T-cell (primary cell): ENCODE data around the gene PCID2. TPM values are rescaled to one million over a fixed set of nuclear protein-coding genes. Genes with fewer than 3 reads are reported as not detected.

Experiments
- ATAC-seq, 4 experiments: fragments of 200-7000 bp in 3 of 4; fragments of 150-1000 bp in 1 of 4; cut with Tn5 transposase; replicated peaks in 1 of 4; 1 replicate in 3 of 4; 2 replicates in 1 of 4; pipeline ENCODE4 v1.10.0; 2021; ENCODE audit warnings: moderate library complexity in 3 of 4, mild to moderate bottlenecking in 2 of 4, moderate number of reproducible peaks in 1 of 4
- CTCF ChIA-PET, 2 donors: fragments of 300-600 bp; sonication (Branson Sonifier 250); formaldehyde crosslinking; loops; one replicate each; lab custom pipeline; 2022; ENCODE audit warnings: antibody characterized with exemption in 2 of 2; lab: Charles Lee
- POLR2A ChIA-PET, 2 donors: fragments of 300-600 bp; sonication (Branson Sonifier 250); formaldehyde crosslinking; loops; one replicate each; lab custom pipeline; 2022; ENCODE audit warnings: antibody characterized with exemption in 2 of 2; lab: Charles Lee
- DNase-seq, 35 experiments: peaks; one replicate each; pipeline versions ENCODE4 v3.0.0 to v3.0.0-alpha.2; 2013 to 2023
- H3K27ac ChIP-seq: one replicate; pipeline ENCODE4 v1.5.1; 2013; ENCODE audit warnings: low read length
- H3K27me3 ChIP-seq, 2 experiments: replicated peaks in 1 of 2; 1 replicate in 1 of 2; 2 replicates in 1 of 2; pipeline versions ENCODE4 v1.6.1 to v1.7.0; 2013; ENCODE audit warnings: low read length in 1 of 2, mixed read lengths in 1 of 2; ENCODE audit not compliant: control insufficient read depth in 2 of 2, insufficient read depth in 2 of 2; ENCODE audit errors: extremely low read depth in 1 of 2
- H3K36me3 ChIP-seq, 2 donors: 1 replicate in 1 of 2; 2 replicates in 1 of 2; pipeline versions ENCODE4 v1.6.1 to v1.7.0; 2013; ENCODE audit warnings: low read length in 1 of 2; ENCODE audit not compliant: control insufficient read depth in 2 of 2, insufficient read depth in 1 of 2; ENCODE audit errors: extremely low read depth in 1 of 2
- H3K4me1 ChIP-seq, 2 experiments: 1 replicate in 1 of 2; 2 replicates in 1 of 2; pipeline versions ENCODE4 v1.6.1 to v1.7.0; 2013; ENCODE audit warnings: low read length in 2 of 2, mixed read lengths in 1 of 2; ENCODE audit not compliant: insufficient read depth in 2 of 2, control insufficient read depth in 1 of 2; ENCODE audit errors: extremely low read depth in 1 of 2
- H3K4me3 ChIP-seq, 2 donors: 1 replicate in 1 of 2; 2 replicates in 1 of 2; pipeline versions ENCODE4 v1.5.1 to v1.7.0; 2013; ENCODE audit warnings: mild to moderate bottlenecking in 2 of 2, low read length in 1 of 2, moderate library complexity in 1 of 2; ENCODE audit not compliant: control insufficient read depth in 1 of 2; ENCODE audit errors: extremely low read depth in 1 of 2
- H3K9me3 ChIP-seq: 2 replicates; pipeline ENCODE4 v1.7.0; 2013
- H3K27ac Mint-ChIP-seq, 2 donors: one replicate each; pipeline ENCODE4 v1.8.0; 2020 to 2021; ENCODE audit warnings: mild to moderate bottlenecking in 2 of 2, mixed read lengths in 2 of 2
- H3K27me3 Mint-ChIP-seq, 2 donors: one replicate each; pipeline ENCODE4 v1.8.0; 2021 to 2022; ENCODE audit warnings: mixed read lengths in 2 of 2
- H3K36me3 Mint-ChIP-seq: one replicate; pipeline ENCODE4 v1.8.0; 2021; ENCODE audit warnings: mixed read lengths
- H3K4me1 Mint-ChIP-seq, 3 donors: one replicate each; pipeline ENCODE4 v1.8.0; 2020 to 2022; ENCODE audit warnings: mixed read lengths in 3 of 3, mild to moderate bottlenecking in 1 of 3
- H3K4me3 Mint-ChIP-seq, 3 donors: one replicate each; pipeline ENCODE4 v1.8.0; 2020 to 2022; ENCODE audit warnings: mild to moderate bottlenecking in 3 of 3, mixed read lengths in 3 of 3, moderate library complexity in 3 of 3
- H3K9me3 Mint-ChIP-seq, 3 donors: one replicate each; pipeline ENCODE4 v1.8.0; 2020 to 2022; ENCODE audit warnings: mixed read lengths in 3 of 3
- WGBS: methylation state at CpG from one replicate; pipeline ENCODE4 v1.1.5; 2013; ENCODE audit warnings: missing lambda C conversion rate; ENCODE audit not compliant: insufficient coverage; 5-methylcytosine and 5-hydroxymethylcytosine counted together
- total RNA-seq, 35 experiments: library from RNA in 6 of 35; stranded (reverse) in 6 of 35; fragments of 120-200 nt in 1 of 35; gene quantifications; one replicate each; pipeline versions ENCODE4 v1.2.1 to v1.2.4 and lab custom pipeline; 2013 to 2026

PCID2 gene
- total RNA-seq, 5 donors from 2014 or later (not counting 1 experiment from before 2014, with no cell fraction given), result 45.3 to 68.6 (median 63.2) TPM

- 93% methylated on average over 5 of the region's 5 CpGs for WGBS
- POLR2A ChIA-PET, result no interaction called here
- H3K4me3 Mint-ChIP-seq, result no peak overlapping the region
- no peak overlapping the region for H3K27ac Mint-ChIP-seq
- no peaks in the 10 kb centered on the region for H3K27me3 Mint-ChIP-seq
- H3K36me3 Mint-ChIP-seq, result peaks cover 26% of the 10 kb centered on the region
- H3K27ac ChIP-seq, result no peak overlapping the region
- H3K9me3 ChIP-seq, result no peaks in the 10 kb centered on the region
- no peaks in the 10 kb centered on the region for H3K27me3 ChIP-seq
- H3K4me3 ChIP-seq, result no peak overlapping the region
- peaks cover 5 to 44% of the 10 kb centered on the region in 2 donors for H3K36me3 ChIP-seq
- ATAC-seq (no peak), DNase-seq (no peak)
- no peaks in the 10 kb centered on the region for H3K9me3 Mint-ChIP-seq
- peaks cover 59 to 63% (median 62%) of the 10 kb centered on the region in 3 donors for H3K4me1 Mint-ChIP-seq
- H3K4me1 ChIP-seq, result peaks cover 21 to 34% of the 10 kb centered on the region in 2 experiments
- CTCF ChIA-PET, result no interaction called here
Measured at GRCh38 chr13:113204378-113204734, 4.1 kb downstream of the PCID2 start.

GRCh38 chr13:113203507-113204377 is 4.7 kb downstream of the PCID2 start:
- H3K27me3 Mint-ChIP-seq, result no peaks in the 10 kb centered on the region
- DNase-seq (no peak), ATAC-seq (no peak)
- 96% methylated on average over 12 of the region's 12 CpGs for WGBS
- POLR2A ChIA-PET, result interaction anchor here in 1 of 2 donors (0.6 kb wide), 1 partner anchor 183 kb away, joined by 3 read pairs; no protein-coding TSS in a partner anchor
- CTCF ChIA-PET, result no interaction called here
- Histone ChIP-seq H3K27ac (no peak overlapping the region), H3K9me3 (no peaks in the 10 kb centered on the region), H3K36me3 (peaks cover 5 to 50% of the 10 kb centered on the region in 2 donors), H3K27me3 (no peaks in the 10 kb centered on the region), H3K4me1 (peaks cover 21 to 34% of the 10 kb centered on the region in 2 experiments), H3K4me3 (no peak overlapping the region)
- peaks cover 29% of the 10 kb centered on the region for H3K36me3 Mint-ChIP-seq
- no peak overlapping the region for H3K4me3 Mint-ChIP-seq
- H3K9me3 Mint-ChIP-seq, result no peaks in the 10 kb centered on the region
- no peak overlapping the region for H3K27ac Mint-ChIP-seq
- H3K4me1 Mint-ChIP-seq, result peaks cover 59 to 63% (median 62%) of the 10 kb centered on the region in 3 donors

GRCh38 chr13:113202912-113203311 is 5.6 kb downstream of the PCID2 start:
- no peaks in the 10 kb centered on the region for H3K9me3 Mint-ChIP-seq
- peaks cover 34% of the 10 kb centered on the region for H3K36me3 Mint-ChIP-seq
- H3K4me1 Mint-ChIP-seq, result peaks cover 58 to 63% (median 61%) of the 10 kb centered on the region in 3 donors
- Histone ChIP-seq H3K4me3 (no peak overlapping the region), H3K27me3 (no peaks in the 10 kb centered on the region), H3K36me3 (peaks cover 5 to 58% of the 10 kb centered on the region in 2 donors), H3K9me3 (no peaks in the 10 kb centered on the region), H3K27ac (no peak overlapping the region), H3K4me1 (peaks cover 21 to 32% of the 10 kb centered on the region in 2 experiments)
- DNase-seq (no peak), ATAC-seq (no peak)
- no peak overlapping the region for H3K4me3 Mint-ChIP-seq
- no peaks in the 10 kb centered on the region for H3K27me3 Mint-ChIP-seq
- 100% methylated on average over 4 of the region's 4 CpGs for WGBS
- no peak overlapping the region for H3K27ac Mint-ChIP-seq
- ChIA-PET CTCF (no interaction called here), POLR2A (no interaction called here)

GRCh38 chr13:113201815-113202214 is 6.7 kb downstream of the PCID2 start:
- no peaks in the 10 kb centered on the region for H3K27me3 ChIP-seq

GRCh38 chr13:113196970-113197737 is 11.3 kb downstream of the PCID2 start:
- POLR2A ChIA-PET, result interaction anchor here in 1 of 2 donors (0.6 kb wide), 1 partner anchor 226 kb away, joined by 3 read pairs; no protein-coding TSS in a partner anchor
- H3K27ac Mint-ChIP-seq, result no peak overlapping the region

More at GRCh38 chr13:113201815-113202214, 6.7 kb downstream of the PCID2 start:
- Mint-ChIP-seq H3K36me3 (peaks cover 44% of the 10 kb centered on the region), H3K4me3 (no peak overlapping the region), H3K4me1 (peaks cover 47 to 52% (median 50%) of the 10 kb centered on the region in 3 donors), H3K9me3 (no peaks in the 10 kb centered on the region), H3K27ac (no peak overlapping the region), H3K27me3 (no peaks in the 10 kb centered on the region)
- ChIA-PET CTCF (no interaction called here), POLR2A (no interaction called here)
- Histone ChIP-seq H3K9me3 (no peaks in the 10 kb centered on the region), H3K36me3 (peaks cover 5 to 67% of the 10 kb centered on the region in 2 donors), H3K4me3 (no peak overlapping the region), H3K4me1 (peaks cover 14 to 26% of the 10 kb centered on the region in 2 experiments), H3K27ac (no peak overlapping the region)
- no peak for ATAC-seq
- no CpG with 5 or more reads among the region's 2 CpGs for WGBS
- DNase-seq, result no peak

GRCh38 chr13:113195360-113195759 is 13.1 kb downstream of the PCID2 start:
- H3K36me3 Mint-ChIP-seq, result peaks cover 68% of the 10 kb centered on the region
- no peak overlapping the region for H3K27ac ChIP-seq
- no peak overlapping the region for H3K4me3 Mint-ChIP-seq
- H3K36me3 ChIP-seq, result peaks cover 14 to 92% of the 10 kb centered on the region in 2 donors
- no CpG with 5 or more reads among the region's 6 CpGs for WGBS
- ATAC-seq (no peak), DNase-seq (no peak)
- H3K9me3 Mint-ChIP-seq, result no peaks in the 10 kb centered on the region
- no peaks in the 10 kb centered on the region for H3K27me3 Mint-ChIP-seq
- no peaks in the 10 kb centered on the region for H3K9me3 ChIP-seq
- H3K4me1 ChIP-seq, result no peaks in the 10 kb centered on the region
- ChIA-PET POLR2A (no interaction called here), CTCF (no interaction called here)
- no peak overlapping the region for H3K4me3 ChIP-seq
- no peaks in the 10 kb centered on the region for H3K27me3 ChIP-seq
- peak overlapping the region in 1 of 2 donors; percentile 15 for H3K27ac Mint-ChIP-seq
- peaks cover 0 to 2% (median 1%) of the 10 kb centered on the region in 3 donors for H3K4me1 Mint-ChIP-seq

More at GRCh38 chr13:113196970-113197737, 11.3 kb downstream of the PCID2 start:
- Mint-ChIP-seq H3K27me3 (no peaks in the 10 kb centered on the region), H3K4me3 (no peak overlapping the region), H3K36me3 (peaks cover 65% of the 10 kb centered on the region), H3K9me3 (no peaks in the 10 kb centered on the region), H3K4me1 (peaks cover 7 to 10% (median 8%) of the 10 kb centered on the region in 3 donors)
- H3K4me1 ChIP-seq, result no peaks in the 10 kb centered on the region
- no peak overlapping the region for H3K27ac ChIP-seq
- no peaks in the 10 kb centered on the region for H3K9me3 ChIP-seq
- CTCF ChIA-PET, result interaction anchor here in 1 of 2 donors (0.6 kb wide), 1 partner anchor 64 kb away, joined by 4 read pairs; no protein-coding TSS in a partner anchor
- DNase-seq (no peak), ATAC-seq (no peak)
- no peaks in the 10 kb centered on the region for H3K27me3 ChIP-seq
- 94% methylated on average over 9 of the region's 9 CpGs for WGBS
- no peak overlapping the region for H3K4me3 ChIP-seq
- peaks cover 8 to 80% of the 10 kb centered on the region in 2 donors for H3K36me3 ChIP-seq
